ENCODE data around the gene INSYN2A. TPM values are rescaled to one million over a fixed set of nuclear protein-coding genes. Genes with fewer than 3 reads are reported as not detected.

INSYN2A gene, protein sequence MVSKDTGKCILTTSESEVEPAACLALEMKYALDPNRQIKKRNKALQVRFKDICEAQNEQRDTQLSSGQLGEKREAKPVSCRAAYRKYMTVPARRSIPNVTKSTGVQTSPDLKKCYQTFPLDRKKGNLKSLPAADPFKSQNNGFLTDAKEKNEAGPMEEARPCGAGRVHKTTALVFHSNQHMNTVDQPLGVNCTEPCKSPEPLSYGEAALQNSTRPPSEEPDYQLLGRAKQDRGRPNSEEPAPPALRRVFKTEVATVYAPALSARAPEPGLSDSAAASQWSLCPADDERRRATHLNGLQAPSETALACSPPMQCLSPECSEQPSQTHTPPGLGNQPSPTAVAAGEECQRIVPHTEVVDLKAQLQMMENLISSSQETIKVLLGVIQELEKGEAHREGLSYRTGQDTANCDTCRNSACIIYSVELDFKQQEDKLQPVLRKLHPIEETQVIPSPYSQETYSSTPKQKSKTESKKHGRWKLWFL
- 0.13 TPM in 1 of 2 replicates, not detected in the other for total RNA-seq

DNA sequence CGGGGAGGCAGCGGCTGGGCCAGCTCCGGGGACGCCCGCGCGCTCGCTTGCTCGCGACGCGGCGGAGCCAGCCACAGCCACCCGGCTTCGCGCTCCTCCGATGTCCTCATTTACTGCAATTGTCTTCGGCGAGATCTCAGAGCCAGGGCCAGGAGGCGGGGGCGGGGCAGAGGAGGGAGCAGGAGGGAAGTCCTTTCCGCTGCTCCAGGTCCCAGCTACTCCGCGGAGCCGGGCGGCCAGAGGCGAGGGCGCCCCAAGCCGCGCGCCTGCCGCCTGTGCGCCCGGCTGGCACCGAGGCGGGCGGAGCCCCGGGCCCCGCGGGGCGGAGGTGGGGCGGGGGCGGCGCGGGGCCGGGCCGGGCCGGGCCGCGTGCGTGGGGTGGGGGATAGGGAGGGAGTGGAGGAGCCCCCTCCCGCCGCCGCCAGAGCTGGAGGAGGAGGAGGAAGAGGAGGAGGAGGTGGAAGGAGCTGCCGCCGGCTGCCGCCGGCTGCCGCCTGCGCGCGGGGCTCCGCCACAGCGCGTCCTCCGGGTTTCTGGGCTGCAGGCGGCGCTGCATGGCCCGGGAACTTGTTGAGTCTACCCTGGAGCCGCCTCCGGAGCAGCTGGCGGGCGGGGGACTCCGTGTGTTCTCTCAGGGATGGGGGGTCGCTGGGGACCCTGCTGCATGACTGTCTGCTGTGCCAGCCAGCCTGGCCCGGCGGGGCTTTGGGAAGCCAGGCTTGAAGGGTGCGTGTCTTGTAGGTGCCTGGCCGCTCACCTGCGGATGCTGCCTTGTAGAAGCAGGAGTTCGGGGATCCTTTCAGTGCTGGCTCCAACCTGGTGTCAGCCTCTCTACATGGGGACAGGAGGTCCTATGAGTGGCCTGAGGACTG, at the start of gene INSYN2A:
Gene INSYN2A, minus strand, starts transcription at position 310 of the 872 bp plus-strand sequence. CDS start 20,196 bp downstream, outside the sequence.

Measured in articular chondrocyte of knee joint (primary cell).